ENCODE data around the gene TMEM185A. TPM values are rescaled to one million over a fixed set of nuclear protein-coding genes. Genes with fewer than 3 reads are reported as not detected.

TMEM185A gene
- total and polyA plus RNA-seq, 10 of the 15 experiments (the other 5 are each of a cell fraction or from before 2014, with no cell fraction given), result 2.4 to 25.1 (median 12.0) TPM

GRCh38 chrX:149641432-149641831, 9.8 kb upstream of the TMEM185A start:
- WGBS (ENCODE audit: insufficient coverage, insufficient replicate concordance, low lambda C conversion rate, missing lambda C conversion rate), result 24% methylated on average over 3 of the region's 3 CpGs
- Histone ChIP-seq H3K4me2 (ENCODE audit: control insufficient read depth, insufficient read depth) (no peak overlapping the region), H3K36me3 (ENCODE audit: control insufficient read depth in 2 of 2, insufficient read depth in 2 of 2, low read length in 1 of 2) (no peaks in the 10 kb centered on the region), H3K4me3 (no peak overlapping the region), H4K20me1 (ENCODE audit: control insufficient read depth, insufficient read depth) (no peaks in the 10 kb centered on the region), H2AFZ (ENCODE audit: control insufficient read depth, low read depth, low read length) (no peak overlapping the region), H3K27ac (ENCODE audit: control insufficient read depth, insufficient read depth) (no peak overlapping the region), H3K4me1 (ENCODE audit: control insufficient read depth, insufficient read depth, low read length) (no peaks in the 10 kb centered on the region), H3K9ac (ENCODE audit: control insufficient read depth, insufficient read depth, low read length) (no peak overlapping the region), H3K27me3 (replicated peaks in 1 of 2; ENCODE audit: control insufficient read depth in 2 of 2, insufficient read depth in 2 of 2, low read length in 1 of 2) (no peaks in the 10 kb centered on the region), H3K9me3 (replicated peaks; ENCODE audit: control insufficient read depth, insufficient read depth, low read length) (no peaks in the 10 kb centered on the region; the same call in 2 of the 3 replicates), H3K79me2 (ENCODE audit: control insufficient read depth, insufficient read depth, low read length) (no peaks in the 10 kb centered on the region)
- intact Hi-C loops (cut with micrococcal nuclease; ENCODE audit: unreplicated experiment), result no loop called here
- no TSS peak for BruUV-seq (replicated peaks)
- no peak for ATAC-seq
- ChIA-PET RAD21 (ENCODE audit: unreplicated experiment) (no interaction called here), CTCF (no interaction called here), SMC1A (ENCODE audit: uncharacterized antibody, unreplicated experiment) (no interaction called here), POLR2A (no interaction called here)
- DNase-seq (ENCODE audit: low read depth, low spot score), result no peak
- TF ChIP-seq STAT1 (conservative IDR thresholded peaks at IDR 0.05) (no peak), BCLAF1 (IDR thresholded peaks at IDR 0.05) (no peak), ZSCAN29 (IDR thresholded peaks at IDR 0.05) (no peak), E2F8 (IDR thresholded peaks at IDR 0.05; ENCODE audit: low read depth, partially characterized antibody) (no peak), CEBPZ (IDR thresholded peaks at IDR 0.05; ENCODE audit: low read depth, low read length) (no peak), MYB (IDR thresholded peaks at IDR 0.05; ENCODE audit: borderline replicate concordance, low read depth, low read length) (no peak), SREBF1 (IDR thresholded peaks at IDR 0.05; ENCODE audit: low read length) (no peak), YBX1 (IDR thresholded peaks at IDR 0.05) (no peak), CBX3 (IDR thresholded peaks at IDR 0.05; ENCODE audit: borderline replicate concordance, low read depth) (no peak), SMC3 (IDR thresholded peaks at IDR 0.05; ENCODE audit: borderline replicate concordance, low read length) (no peak)
- in situ Hi-C loops (cut with MboI), result no loop called here
- no peak for FAIRE-seq

Measured in GM12878 (cell line).